HUES48 (cell line): ENCODE data around the gene KBTBD13.
"Not testable (repeated sequence)": the region's sequence is repeated elsewhere in the genome, so short reads cannot be mapped to it uniquely, and the experiment has no call there.

Experiments used
- H3K27ac ChIP-seq: one replicate; pipeline ENCODE4 v1.7.0; 2013; ENCODE audit warnings: low read depth, low read length, inconsistent platforms
- H3K27me3 ChIP-seq: 2 replicates; pipeline ENCODE4 v1.6.1; 2013; ENCODE audit warnings: mild to moderate bottlenecking, low read length; ENCODE audit not compliant: control insufficient read depth, insufficient read depth
- H3K36me3 ChIP-seq: 2 replicates; pipeline ENCODE4 v1.6.1; 2013; ENCODE audit warnings: low read length; ENCODE audit not compliant: control insufficient read depth, insufficient read depth
- H3K4me1 ChIP-seq: 2 replicates; pipeline ENCODE4 v1.6.1; 2013; ENCODE audit warnings: mild to moderate bottlenecking, low read length; ENCODE audit not compliant: control insufficient read depth, insufficient read depth
- H3K4me3 ChIP-seq: 2 replicates; pipeline ENCODE4 v1.5.1; 2013; ENCODE audit warnings: mild to moderate bottlenecking, low read depth, low read length
- H3K9ac ChIP-seq: 2 replicates; pipeline ENCODE4 v1.6.1; 2013; ENCODE audit warnings: mild to moderate bottlenecking, low read depth, low read length, moderate library complexity
- H3K9me3 ChIP-seq: 2 replicates; pipeline ENCODE4 v1.6.1; 2013; ENCODE audit warnings: low read length; ENCODE audit not compliant: control insufficient read depth, insufficient read depth

KBTBD13 gene

GRCh38 chr15:65071381-65071811 is 5.2 kb upstream of the KBTBD13 start:
- H3K9me3 ChIP-seq, result no peaks in the 10 kb centered on the region
- H3K27ac ChIP-seq, result no peak overlapping the region
- H3K4me1 ChIP-seq, result peaks cover 14% of the 10 kb centered on the region
- peaks cover 5% of the 10 kb centered on the region; the same call in 1 of the 2 replicates for H3K27me3 ChIP-seq
- H3K4me3 ChIP-seq, result no peak overlapping the region
- H3K36me3 ChIP-seq, result no peaks in the 10 kb centered on the region
- no peak overlapping the region for H3K9ac ChIP-seq

- peaks cover 8% of the 10 kb centered on the region for H3K4me1 ChIP-seq
- H3K9ac ChIP-seq, result no peak overlapping the region
- no peak overlapping the region for H3K4me3 ChIP-seq
Observed at GRCh38 chr15:65072027-65072426, 4.5 kb upstream of the KBTBD13 start.

GRCh38 chr15:65072617-65073016 is 3.9 kb upstream of the KBTBD13 start:
- H3K27ac ChIP-seq, result no peak overlapping the region

More at GRCh38 chr15:65072027-65072426, 4.5 kb upstream of the KBTBD13 start:
- Histone ChIP-seq H3K9me3 (no peaks in the 10 kb centered on the region), H3K27me3 (peaks cover 5% of the 10 kb centered on the region; the same call in 1 of the 2 replicates), H3K36me3 (no peaks in the 10 kb centered on the region), H3K27ac (no peak overlapping the region)

DNA sequence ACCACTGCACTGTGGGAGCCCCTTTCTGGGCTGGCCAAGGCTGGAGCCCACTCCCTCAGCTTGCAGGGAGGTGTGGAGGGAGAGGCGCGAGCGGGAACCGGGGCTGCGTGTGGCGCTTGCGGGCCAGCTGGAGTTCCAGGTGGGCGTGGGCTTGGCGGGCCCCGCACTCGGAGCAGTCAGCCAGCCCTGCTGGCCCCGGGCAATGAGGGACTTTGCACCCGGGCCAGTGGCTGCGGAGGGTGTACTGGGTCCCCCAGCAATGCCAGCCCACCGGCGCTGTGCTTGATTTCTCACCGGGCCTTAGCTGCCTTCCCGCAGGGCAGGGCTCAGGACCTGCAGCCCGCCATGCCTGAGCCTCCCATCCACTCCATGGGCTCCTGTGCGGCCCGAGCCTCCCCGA is 1.6 kb upstream of the KBTBD13 start:
- not testable (repeated sequence) for H3K9me3 ChIP-seq, H3K9ac ChIP-seq, H3K36me3 ChIP-seq, H3K4me3 ChIP-seq, H3K27me3 ChIP-seq, H3K27ac ChIP-seq, H3K4me1 ChIP-seq

More at GRCh38 chr15:65072617-65073016, 3.9 kb upstream of the KBTBD13 start:
- no peak overlapping the region for H3K4me3 ChIP-seq
- no peaks in the 10 kb centered on the region for H3K36me3 ChIP-seq
- no peaks in the 10 kb centered on the region for H3K9me3 ChIP-seq
- peaks cover 5% of the 10 kb centered on the region for H3K4me1 ChIP-seq
- H3K27me3 ChIP-seq, result peaks cover under 1% of the 10 kb centered on the region; the same call in 1 of the 2 replicates
- H3K9ac ChIP-seq, result no peak overlapping the region

DNA sequence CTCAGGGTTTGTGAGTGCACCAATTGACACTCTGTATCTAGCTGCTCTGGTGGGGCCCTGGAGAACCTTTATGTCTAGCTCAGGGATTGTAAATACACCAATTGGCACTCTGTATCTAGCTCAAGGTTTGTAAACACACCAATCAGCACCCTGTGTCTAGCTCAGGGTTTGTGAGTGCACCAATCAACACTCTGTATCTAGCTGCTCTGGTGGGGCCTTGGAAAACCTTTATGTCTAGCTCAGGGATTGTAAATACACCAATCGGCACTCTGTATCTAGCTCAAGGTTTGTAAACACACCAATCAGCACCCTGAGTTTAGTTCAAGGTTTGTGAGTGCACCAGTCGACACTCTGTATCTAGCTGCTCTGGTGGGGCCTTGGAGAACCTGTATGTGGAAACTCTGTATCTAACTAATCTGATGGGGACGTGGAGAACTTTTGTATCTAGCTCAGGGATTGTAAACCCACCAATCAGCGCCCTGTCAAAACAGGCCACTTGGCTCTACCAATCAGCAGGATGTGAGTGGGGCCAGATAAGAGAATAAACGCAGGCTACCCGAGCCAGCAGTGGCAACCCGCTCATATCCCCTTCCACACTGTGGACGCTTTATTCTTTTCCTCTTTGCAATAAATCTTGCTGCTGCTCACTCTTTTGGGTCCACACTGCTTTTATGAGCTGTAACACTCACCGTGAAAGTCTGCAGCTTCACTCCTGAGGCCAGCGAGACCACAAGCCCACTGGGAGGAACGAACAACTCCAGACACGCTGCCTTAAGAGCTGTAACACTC is 745 bp upstream of the KBTBD13 start:
- not testable (repeated sequence) for H3K9ac ChIP-seq, H3K4me3 ChIP-seq, H3K9me3 ChIP-seq, H3K27me3 ChIP-seq, H3K36me3 ChIP-seq, H3K4me1 ChIP-seq, H3K27ac ChIP-seq

GRCh38 chr15:65077291-65077980 is 890 bp downstream of the KBTBD13 start:
- Histone ChIP-seq H3K9me3 (no peaks in the 10 kb centered on the region), H3K9ac (no peak overlapping the region), H3K27ac (no peak overlapping the region), H3K4me1 (peaks cover 5% of the 10 kb centered on the region), H3K36me3 (no peaks in the 10 kb centered on the region), H3K27me3 (peaks cover 5% of the 10 kb centered on the region; the same call in 1 of the 2 replicates), H3K4me3 (no peak overlapping the region)

DNA sequence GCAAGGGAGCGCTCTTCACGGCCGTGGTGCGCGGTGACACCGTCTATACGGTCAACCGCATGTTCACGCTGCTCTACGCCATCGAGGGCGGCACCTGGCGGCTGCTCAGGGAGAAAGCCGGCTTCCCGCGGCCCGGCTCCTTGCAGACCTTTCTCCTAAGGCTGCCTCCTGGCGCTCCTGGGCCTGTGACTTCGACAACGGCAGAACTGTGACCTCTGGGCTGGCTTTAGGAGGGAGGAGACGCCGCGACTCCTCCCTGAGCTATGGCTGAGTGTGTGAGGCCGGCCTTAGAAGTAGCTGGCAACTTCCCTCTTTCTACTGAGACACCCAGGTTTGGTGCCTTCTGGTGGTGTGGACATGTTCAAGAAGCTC is 1.4 kb downstream of the KBTBD13 start:
- H3K27ac ChIP-seq, result no peak overlapping the region

DNA sequence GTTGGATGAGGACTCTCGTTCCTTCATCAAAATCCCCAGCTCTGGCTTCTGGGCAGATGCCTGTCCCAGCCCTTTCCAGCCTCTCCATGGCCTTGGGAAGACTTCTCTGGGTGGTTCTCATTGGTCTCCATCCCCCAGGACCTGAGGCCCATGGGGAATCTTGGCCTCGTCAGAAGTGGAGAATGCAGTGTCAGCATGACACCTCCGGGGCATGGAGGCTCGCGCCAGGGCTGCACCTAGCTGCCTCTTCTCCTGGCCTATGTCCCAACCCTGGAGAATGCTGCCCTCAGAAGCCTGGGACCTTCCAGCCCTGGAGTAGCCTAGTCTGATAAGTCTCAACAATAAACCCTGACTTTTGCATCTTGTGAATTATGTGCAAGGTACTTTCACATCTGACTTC is 3.0 kb downstream of the KBTBD13 start:
- Histone ChIP-seq H3K4me1 (peaks cover 26% of the 10 kb centered on the region), H3K36me3 (no peaks in the 10 kb centered on the region), H3K27me3 (peaks cover 5% of the 10 kb centered on the region; the same call in 1 of the 2 replicates), H3K4me3 (no peak overlapping the region), H3K9me3 (no peaks in the 10 kb centered on the region), H3K9ac (no peak overlapping the region), H3K27ac (no peak overlapping the region)

More for the DNA sequence above, 1.4 kb downstream of the KBTBD13 start:
- H3K9me3 ChIP-seq, result no peaks in the 10 kb centered on the region
- peaks cover 5% of the 10 kb centered on the region; the same call in 1 of the 2 replicates for H3K27me3 ChIP-seq
- H3K4me1 ChIP-seq, result peaks cover 11% of the 10 kb centered on the region
- H3K4me3 ChIP-seq, result no peak overlapping the region
- no peak overlapping the region for H3K9ac ChIP-seq
- no peaks in the 10 kb centered on the region for H3K36me3 ChIP-seq

GRCh38 chr15:65081270-65081669 is 4.7 kb downstream of the KBTBD13 start:
- Histone ChIP-seq H3K4me3 (no peak overlapping the region), H3K4me1 (peaks cover 28% of the 10 kb centered on the region), H3K27ac (no peak overlapping the region), H3K9ac (no peak overlapping the region), H3K36me3 (no peaks in the 10 kb centered on the region), H3K27me3 (peaks cover 5% of the 10 kb centered on the region; the same call in 1 of the 2 replicates), H3K9me3 (no peaks in the 10 kb centered on the region)

DNA sequence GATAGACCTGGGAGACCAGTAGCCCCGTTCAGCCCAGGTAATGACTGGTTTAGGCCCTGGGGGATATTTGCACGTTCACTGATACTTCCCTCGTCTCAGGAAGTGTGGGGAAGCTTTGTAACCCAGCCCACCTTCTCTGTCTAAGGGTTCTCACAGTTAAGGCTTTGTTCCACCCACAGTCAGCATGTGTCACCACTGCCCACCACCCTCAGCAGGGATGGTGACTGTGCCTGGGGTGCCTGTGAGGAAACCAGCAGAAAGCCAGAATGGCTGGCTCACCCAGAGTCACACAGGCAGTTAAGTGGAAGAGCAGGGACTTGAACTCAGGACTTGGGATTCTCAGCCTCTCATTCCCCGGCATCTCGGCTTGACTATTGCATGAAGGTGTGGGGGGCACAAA is 5.2 kb downstream of the KBTBD13 start:
- H3K9me3 ChIP-seq, result no peaks in the 10 kb centered on the region
- H3K4me3 ChIP-seq, result no peak overlapping the region
- peaks cover 5% of the 10 kb centered on the region; the same call in 1 of the 2 replicates for H3K27me3 ChIP-seq
- H3K27ac ChIP-seq, result no peak overlapping the region
- H3K36me3 ChIP-seq, result no peaks in the 10 kb centered on the region
- peaks cover 28% of the 10 kb centered on the region for H3K4me1 ChIP-seq
- H3K9ac ChIP-seq, result no peak overlapping the region
